GM21528 (cell line): ENCODE results near the gene ZNF107.

Experiments
- ATAC-seq: cut with Tn5 transposase; IDR thresholded peaks from one replicate; pipeline ENCODE4 v1.9.1; 2021; ENCODE audit warnings: mild to moderate bottlenecking, moderate library complexity; ENCODE audit not compliant: unreplicated experiment, low FRiP score

ZNF107 gene

GRCh38 chr7:64665980-64666662 lies at the start of gene ZNF107:
Gene ZNF107 (plus strand): TSS chr7:64666133. CDS start chr7:64666283, 150 bp downstream.
- ATAC-seq: peak; percentile 98

- ATAC-seq: no peak
These were observed 47.0 kb upstream of the ZNF107 start for GRCh38 chr7:64618785-64619456.

- ATAC-seq: no peak
These were observed 46.2 kb upstream of the ZNF107 start for GRCh38 chr7:64619705-64620104.

- no peak for ATAC-seq
These were observed 44.3 kb upstream of the ZNF107 start for GRCh38 chr7:64621656-64622055.

- ATAC-seq: no peak
These were observed 40.5 kb upstream of the ZNF107 start for GRCh38 chr7:64625114-64626082.

- ATAC-seq: no peak
These were observed 39.9 kb upstream of the ZNF107 start for GRCh38 chr7:64626083-64626469.

GRCh38 chr7:64626557-64626956 lies 39.4 kb upstream of the ZNF107 start:
- ATAC-seq: no peak

GRCh38 chr7:64628192-64628591 lies 37.7 kb upstream of the ZNF107 start:
- ATAC-seq: no peak

GRCh38 chr7:64628721-64629120 lies 37.2 kb upstream of the ZNF107 start:
- no peak for ATAC-seq

- ATAC-seq: no peak
These were observed 35.4 kb upstream of the ZNF107 start for GRCh38 chr7:64630496-64630895.

- ATAC-seq: no peak
These were observed 33.9 kb upstream of the ZNF107 start for GRCh38 chr7:64632029-64632428.

GRCh38 chr7:64633401-64633800 lies 32.5 kb upstream of the ZNF107 start:
- no peak for ATAC-seq

GRCh38 chr7:64634406-64635062 lies 31.4 kb upstream of the ZNF107 start:
- ATAC-seq: no peak

- no peak for ATAC-seq
These were observed 29.5 kb upstream of the ZNF107 start for GRCh38 chr7:64636386-64636785.

- no peak for ATAC-seq
These were observed 28.1 kb upstream of the ZNF107 start for GRCh38 chr7:64637521-64638445.

GRCh38 chr7:64638822-64639221 lies 27.1 kb upstream of the ZNF107 start:
- no peak for ATAC-seq

GRCh38 chr7:64639267-64640001 lies 26.5 kb upstream of the ZNF107 start:
- no peak for ATAC-seq

- ATAC-seq: no peak
These were observed 25.4 kb upstream of the ZNF107 start for GRCh38 chr7:64640504-64640903.

- no peak for ATAC-seq
These were observed 23.9 kb upstream of the ZNF107 start for GRCh38 chr7:64642046-64642445.
